ENCODE results near the gene CHURC1.

DNA sequence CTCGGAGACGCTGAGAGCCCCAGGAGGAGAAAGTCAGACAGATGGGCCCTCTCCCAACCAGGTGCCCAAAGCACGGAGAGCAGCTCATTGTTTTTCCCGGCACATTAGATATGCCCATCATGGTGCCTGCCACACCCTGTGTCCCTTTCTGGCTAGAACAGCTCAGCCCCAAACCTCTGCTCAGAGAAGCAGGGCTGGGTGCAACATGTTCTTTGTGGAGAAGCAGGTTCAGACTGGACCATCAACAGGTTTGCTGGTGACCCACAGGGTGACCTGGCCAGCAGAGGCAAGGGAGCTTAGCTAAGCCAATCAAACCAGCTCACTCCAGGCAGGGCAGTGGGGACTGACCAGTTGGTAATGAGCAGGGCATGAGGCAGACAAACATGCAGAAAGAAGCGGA is 44.5 kb downstream of the CHURC1 start:
- no peak for TF ChIP-seq EZH2 (IDR thresholded peaks at IDR 0.05; ENCODE audit: borderline replicate concordance, insufficient read depth, low read depth, low read length, poor library complexity, severe bottlenecking)
- TF ChIP-seq, protein P1, sequence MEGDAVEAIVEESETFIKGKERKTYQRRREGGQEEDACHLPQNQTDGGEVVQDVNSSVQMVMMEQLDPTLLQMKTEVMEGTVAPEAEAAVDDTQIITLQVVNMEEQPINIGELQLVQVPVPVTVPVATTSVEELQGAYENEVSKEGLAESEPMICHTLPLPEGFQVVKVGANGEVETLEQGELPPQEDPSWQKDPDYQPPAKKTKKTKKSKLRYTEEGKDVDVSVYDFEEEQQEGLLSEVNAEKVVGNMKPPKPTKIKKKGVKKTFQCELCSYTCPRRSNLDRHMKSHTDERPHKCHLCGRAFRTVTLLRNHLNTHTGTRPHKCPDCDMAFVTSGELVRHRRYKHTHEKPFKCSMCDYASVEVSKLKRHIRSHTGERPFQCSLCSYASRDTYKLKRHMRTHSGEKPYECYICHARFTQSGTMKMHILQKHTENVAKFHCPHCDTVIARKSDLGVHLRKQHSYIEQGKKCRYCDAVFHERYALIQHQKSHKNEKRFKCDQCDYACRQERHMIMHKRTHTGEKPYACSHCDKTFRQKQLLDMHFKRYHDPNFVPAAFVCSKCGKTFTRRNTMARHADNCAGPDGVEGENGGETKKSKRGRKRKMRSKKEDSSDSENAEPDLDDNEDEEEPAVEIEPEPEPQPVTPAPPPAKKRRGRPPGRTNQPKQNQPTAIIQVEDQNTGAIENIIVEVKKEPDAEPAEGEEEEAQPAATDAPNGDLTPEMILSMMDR (IDR thresholded peaks at IDR 0.05), result no peak

All from B cell (primary cell).